ENCODE measurements around the gene TSPAN9. TPM values are rescaled to one million over a fixed set of nuclear protein-coding genes. Genes with fewer than 3 reads are reported as not detected.

The TSPAN9 gene
- polyA plus RNA-seq, 3 donors, result 0.15 to 0.34 (median 0.25) TPM

DNA sequence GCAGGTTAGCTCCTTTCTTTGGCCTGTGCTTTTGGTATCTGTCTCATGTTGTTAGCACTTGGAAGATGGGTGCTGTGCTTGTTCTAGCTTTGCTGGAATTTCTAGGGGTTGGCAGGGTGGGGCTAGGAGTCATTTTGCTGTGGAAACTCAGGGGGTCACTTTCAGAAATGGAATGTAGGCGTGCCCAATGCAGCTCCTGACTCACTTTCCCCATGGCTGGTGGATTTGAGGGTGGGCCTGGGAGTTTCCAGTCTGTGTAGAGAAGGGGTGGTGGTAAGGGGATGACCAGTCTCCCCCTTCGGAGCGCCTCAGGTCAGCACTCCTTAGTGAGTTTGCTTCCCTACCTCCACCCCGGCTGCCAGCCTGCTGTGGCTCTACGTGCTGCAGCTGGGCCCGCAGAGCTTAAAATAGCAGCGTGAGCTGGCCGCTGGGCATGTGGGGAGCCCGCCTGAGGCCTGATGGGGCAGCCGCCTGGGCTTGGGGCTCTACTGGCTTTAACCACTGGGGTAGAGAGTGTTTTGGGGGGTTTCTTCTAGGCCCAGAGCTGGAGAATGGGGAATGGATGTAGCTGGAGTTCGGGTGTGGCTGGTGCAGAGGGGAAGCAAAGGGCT lies 108.2 kb downstream of the TSPAN9 start:
- intact Hi-C loops (cut with micrococcal nuclease), result no loop called here
- WGBS (ENCODE audit: insufficient coverage), result 93% methylated on average over 11 of the region's 11 CpGs

DNA sequence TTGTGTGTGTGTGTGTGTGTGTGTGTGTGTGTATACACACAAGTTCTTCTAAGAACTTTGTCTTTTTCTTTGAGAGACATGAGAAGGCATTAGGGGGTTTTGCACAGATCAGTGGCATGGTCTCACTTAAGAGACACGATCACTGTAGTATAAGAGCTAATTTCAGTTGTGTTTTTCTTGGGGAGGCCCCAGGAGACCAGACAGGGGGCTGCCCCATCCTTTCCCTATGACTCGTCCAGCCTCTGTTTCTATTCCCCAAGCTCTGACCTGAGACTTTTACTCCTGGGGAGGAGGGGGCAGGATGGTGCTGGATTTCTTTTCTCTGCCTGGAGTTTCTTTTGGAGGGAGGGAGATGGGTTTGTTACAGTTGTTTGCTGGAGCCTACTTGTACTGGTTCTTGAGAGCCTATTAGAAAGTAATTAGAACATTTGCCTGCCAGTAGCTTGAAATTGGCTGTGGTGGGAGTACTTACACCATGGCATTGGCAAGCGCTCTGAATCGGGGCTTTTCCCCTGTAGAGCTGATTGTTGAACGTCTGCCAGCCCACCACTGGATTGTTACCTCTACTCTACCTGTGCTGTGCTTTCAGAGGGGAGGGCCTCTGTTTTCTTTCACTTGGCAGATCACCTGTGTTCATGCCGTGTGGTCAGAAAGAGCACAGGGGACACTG lies 109.5 kb downstream of the TSPAN9 start:
- no peaks in the 10 kb centered on the region for H3K36me3 Mint-ChIP-seq
- DNase-seq, result no peak
- TF ChIP-seq, protein P1, sequence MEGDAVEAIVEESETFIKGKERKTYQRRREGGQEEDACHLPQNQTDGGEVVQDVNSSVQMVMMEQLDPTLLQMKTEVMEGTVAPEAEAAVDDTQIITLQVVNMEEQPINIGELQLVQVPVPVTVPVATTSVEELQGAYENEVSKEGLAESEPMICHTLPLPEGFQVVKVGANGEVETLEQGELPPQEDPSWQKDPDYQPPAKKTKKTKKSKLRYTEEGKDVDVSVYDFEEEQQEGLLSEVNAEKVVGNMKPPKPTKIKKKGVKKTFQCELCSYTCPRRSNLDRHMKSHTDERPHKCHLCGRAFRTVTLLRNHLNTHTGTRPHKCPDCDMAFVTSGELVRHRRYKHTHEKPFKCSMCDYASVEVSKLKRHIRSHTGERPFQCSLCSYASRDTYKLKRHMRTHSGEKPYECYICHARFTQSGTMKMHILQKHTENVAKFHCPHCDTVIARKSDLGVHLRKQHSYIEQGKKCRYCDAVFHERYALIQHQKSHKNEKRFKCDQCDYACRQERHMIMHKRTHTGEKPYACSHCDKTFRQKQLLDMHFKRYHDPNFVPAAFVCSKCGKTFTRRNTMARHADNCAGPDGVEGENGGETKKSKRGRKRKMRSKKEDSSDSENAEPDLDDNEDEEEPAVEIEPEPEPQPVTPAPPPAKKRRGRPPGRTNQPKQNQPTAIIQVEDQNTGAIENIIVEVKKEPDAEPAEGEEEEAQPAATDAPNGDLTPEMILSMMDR (IDR thresholded peaks at IDR 0.05), result no peak
- Histone ChIP-seq H3K4me1 (ENCODE audit: control insufficient read depth in 1 of 2, insufficient read depth in 2 of 2, low read length in 2 of 2) (no peaks in the 10 kb centered on the region), H3K9me3 (replicated peaks in 1 of 2; ENCODE audit: control insufficient read depth in 1 of 2, insufficient read depth in 1 of 2, low read length in 2 of 2) (no peaks in the 10 kb centered on the region), H3K79me2 (ENCODE audit: insufficient read depth, low read length) (no peaks in the 10 kb centered on the region), H3K27me3 (ENCODE audit: control insufficient read depth in 2 of 2, insufficient read depth in 2 of 2, low read length in 2 of 2) (peaks cover 0 to 4% of the 10 kb centered on the region in 2 donors), H3K9ac (ENCODE audit: insufficient read depth, low read length, poor library complexity, severe bottlenecking) (no peak overlapping the region), H3K4me2 (replicated peaks; ENCODE audit: extremely low read depth, low read length, poor library complexity, severe bottlenecking) (no peak overlapping the region), H3K27ac (ENCODE audit: low read depth in 1 of 2, low read length in 2 of 2) (no peak overlapping the region), H4K20me1 (ENCODE audit: insufficient read depth, low read length) (no peaks in the 10 kb centered on the region), H3K4me3 (replicated peaks in 1 of 3; ENCODE audit: low read depth in 2 of 3, low read length in 3 of 3) (no peak overlapping the region), H3K36me3 (replicated peaks in 1 of 2; ENCODE audit: control insufficient read depth in 1 of 2, insufficient read depth in 2 of 2, low read length in 2 of 2) (no peaks in the 10 kb centered on the region), H2AFZ (ENCODE audit: insufficient read depth, low read depth, low read length, poor library complexity, severe bottlenecking) (no peak overlapping the region)
- no peaks in the 10 kb centered on the region for H3K4me1 Mint-ChIP-seq
- no peak overlapping the region for H3K27ac Mint-ChIP-seq
- peaks cover 18 to 37% (median 20%) of the 10 kb centered on the region in 3 donors for H3K27me3 Mint-ChIP-seq (ENCODE audit: low read depth in 3 of 3)
- intact Hi-C loops (cut with micrococcal nuclease), result no loop called here
- H3K4me3 Mint-ChIP-seq, result no peak overlapping the region
- H3K9me3 Mint-ChIP-seq, result peaks cover 0 to 2% (median 0%) of the 10 kb centered on the region in 7 donors
- 100% methylated on average over 2 of the region's 6 CpGs for WGBS (ENCODE audit: insufficient coverage)

More for the DNA sequence above, 108.2 kb downstream of the TSPAN9 start:
- Histone ChIP-seq H3K4me3 (replicated peaks in 1 of 3; ENCODE audit: low read depth in 2 of 3, low read length in 3 of 3) (no peak overlapping the region), H3K36me3 (replicated peaks in 1 of 2; ENCODE audit: control insufficient read depth in 1 of 2, insufficient read depth in 2 of 2, low read length in 2 of 2) (no peaks in the 10 kb centered on the region), H2AFZ (ENCODE audit: insufficient read depth, low read depth, low read length, poor library complexity, severe bottlenecking) (no peak overlapping the region), H3K27me3 (ENCODE audit: control insufficient read depth in 2 of 2, insufficient read depth in 2 of 2, low read length in 2 of 2) (peaks cover 0 to under 1% of the 10 kb centered on the region in 2 donors), H3K4me2 (replicated peaks; ENCODE audit: extremely low read depth, low read length, poor library complexity, severe bottlenecking) (no peak overlapping the region), H4K20me1 (ENCODE audit: insufficient read depth, low read length) (no peaks in the 10 kb centered on the region), H3K9me3 (replicated peaks in 1 of 2; ENCODE audit: control insufficient read depth in 1 of 2, insufficient read depth in 1 of 2, low read length in 2 of 2) (no peaks in the 10 kb centered on the region), H3K9ac (ENCODE audit: insufficient read depth, low read length, poor library complexity, severe bottlenecking) (no peak overlapping the region), H3K27ac (ENCODE audit: low read depth in 1 of 2, low read length in 2 of 2) (no peak overlapping the region), H3K79me2 (ENCODE audit: insufficient read depth, low read length) (no peaks in the 10 kb centered on the region), H3K4me1 (ENCODE audit: control insufficient read depth in 1 of 2, insufficient read depth in 2 of 2, low read length in 2 of 2) (no peaks in the 10 kb centered on the region)
- Mint-ChIP-seq H3K4me1 (no peaks in the 10 kb centered on the region), H3K9me3 (peaks cover 0 to 2% (median 0%) of the 10 kb centered on the region in 7 donors), H3K36me3 (no peaks in the 10 kb centered on the region), H3K4me3 (no peak overlapping the region), H3K27ac (no peak overlapping the region), H3K27me3 (ENCODE audit: low read depth in 3 of 3) (peaks cover 15 to 31% (median 23%) of the 10 kb centered on the region in 3 donors)
- TF ChIP-seq, protein P1 (IDR thresholded peaks at IDR 0.05), result no peak
- DNase-seq, result no peak
